Right lobe of liver (tissue), 4 donors: Measurements from ENCODE around the gene RAPGEF2.

Experiments
- CTCF ChIP-seq, 4 donors: fragments of 200-600 bp in 3 of 4; fragments of 450-650 bp in 1 of 4; IDR thresholded peaks; one replicate each; pipeline versions ENCODE4 v1.5.1 to v1.8.0; 2016 to 2022; ENCODE audit warnings: antibody characterized with exemption in 4 of 4, mild to moderate bottlenecking in 2 of 4
- POLR2A ChIP-seq: fragments of 450-650 bp; IDR thresholded peaks from one replicate; pipeline ENCODE4 v1.6.1; 2017; ENCODE audit warnings: antibody characterized with exemption, mild to moderate bottlenecking
- donor health status: DM: no; HTN: no; CAD: no.
- donor health status: DM: no; HTN: no; CAD: no.
- donor health status: DM: no; HTN: yes; CAD: no.

- TF ChIP-seq CTCF (IDR thresholded peaks at IDR 0.05) (no peak), POLR2A (no peak)
These were observed 75.3 kb downstream of the RAPGEF2 start for GRCh38 chr4:159178151-159178546.
